ENCODE measurements around the gene TBCEL. TPM values are rescaled to one million over a fixed set of nuclear protein-coding genes. Genes with fewer than 3 reads are reported as not detected.
A peak's percentile ranks its signal among the peaks of the same experiment; 100 is the strongest.

TBCEL gene
- total RNA-seq, 2 donors from 2014 or later = 23.0 to 31.0 TPM

DNA sequence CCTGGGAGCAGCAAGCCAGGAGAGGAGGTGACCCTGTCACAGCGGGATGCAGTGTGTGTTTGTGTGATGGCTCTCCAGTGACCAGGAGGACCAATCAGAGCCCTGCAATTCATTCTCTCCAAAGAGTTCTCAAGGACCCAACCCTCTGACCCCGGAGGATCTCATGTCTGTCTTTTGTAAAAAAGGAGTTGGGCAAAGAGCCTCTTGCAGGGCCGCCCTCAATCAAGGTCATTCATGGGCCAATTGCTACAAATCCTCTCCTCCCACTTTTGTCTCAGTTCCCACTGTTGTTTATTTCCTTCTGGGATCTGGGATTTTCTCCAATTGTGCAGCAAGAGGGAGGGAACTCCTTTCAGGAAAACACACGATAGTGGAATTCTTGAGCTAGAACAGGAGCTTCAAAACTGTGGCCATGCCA is 81.2 kb downstream of the TBCEL start:
- Histone ChIP-seq H3K9me3 (no peaks in the 10 kb centered on the region), H3K4me1 (peaks cover 0 to 19% of the 10 kb centered on the region in 2 donors), H3K4me3 (no peak overlapping the region), H3K27me3 (no peaks in the 10 kb centered on the region), H3K27ac (no peak overlapping the region), H3K36me3 (no peaks in the 10 kb centered on the region)
- DNase-seq (ENCODE audit: low spot score) = peak; percentile 69
- TF ChIP-seq, protein P1, sequence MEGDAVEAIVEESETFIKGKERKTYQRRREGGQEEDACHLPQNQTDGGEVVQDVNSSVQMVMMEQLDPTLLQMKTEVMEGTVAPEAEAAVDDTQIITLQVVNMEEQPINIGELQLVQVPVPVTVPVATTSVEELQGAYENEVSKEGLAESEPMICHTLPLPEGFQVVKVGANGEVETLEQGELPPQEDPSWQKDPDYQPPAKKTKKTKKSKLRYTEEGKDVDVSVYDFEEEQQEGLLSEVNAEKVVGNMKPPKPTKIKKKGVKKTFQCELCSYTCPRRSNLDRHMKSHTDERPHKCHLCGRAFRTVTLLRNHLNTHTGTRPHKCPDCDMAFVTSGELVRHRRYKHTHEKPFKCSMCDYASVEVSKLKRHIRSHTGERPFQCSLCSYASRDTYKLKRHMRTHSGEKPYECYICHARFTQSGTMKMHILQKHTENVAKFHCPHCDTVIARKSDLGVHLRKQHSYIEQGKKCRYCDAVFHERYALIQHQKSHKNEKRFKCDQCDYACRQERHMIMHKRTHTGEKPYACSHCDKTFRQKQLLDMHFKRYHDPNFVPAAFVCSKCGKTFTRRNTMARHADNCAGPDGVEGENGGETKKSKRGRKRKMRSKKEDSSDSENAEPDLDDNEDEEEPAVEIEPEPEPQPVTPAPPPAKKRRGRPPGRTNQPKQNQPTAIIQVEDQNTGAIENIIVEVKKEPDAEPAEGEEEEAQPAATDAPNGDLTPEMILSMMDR (IDR thresholded peaks at IDR 0.05) = no peak

GRCh38 chr11:121105481-121106195 is 81.7 kb downstream of the TBCEL start:
- no peaks in the 10 kb centered on the region for H3K36me3 ChIP-seq
- H3K4me3 ChIP-seq = no peak overlapping the region
- TF ChIP-seq, protein P1 (IDR thresholded peaks at IDR 0.05) = no peak
- no peaks in the 10 kb centered on the region for H3K27me3 ChIP-seq
- H3K27ac ChIP-seq = no peak overlapping the region
- DNase-seq (ENCODE audit: low spot score) = no peak
- peaks cover 0 to 19% of the 10 kb centered on the region in 2 donors for H3K4me1 ChIP-seq
- no peaks in the 10 kb centered on the region for H3K9me3 ChIP-seq

GRCh38 chr11:121106812-121107211 is 82.9 kb downstream of the TBCEL start:
- DNase-seq (ENCODE audit: low spot score) = no peak
- H3K9me3 ChIP-seq = no peaks in the 10 kb centered on the region
- no peaks in the 10 kb centered on the region for H3K36me3 ChIP-seq
- no peaks in the 10 kb centered on the region for H3K27me3 ChIP-seq
- H3K27ac ChIP-seq = no peak overlapping the region
- H3K4me3 ChIP-seq = no peak overlapping the region
- TF ChIP-seq, protein P1 (IDR thresholded peaks at IDR 0.05) = no peak
- H3K4me1 ChIP-seq = peaks cover 0 to 21% of the 10 kb centered on the region in 2 donors

DNA sequence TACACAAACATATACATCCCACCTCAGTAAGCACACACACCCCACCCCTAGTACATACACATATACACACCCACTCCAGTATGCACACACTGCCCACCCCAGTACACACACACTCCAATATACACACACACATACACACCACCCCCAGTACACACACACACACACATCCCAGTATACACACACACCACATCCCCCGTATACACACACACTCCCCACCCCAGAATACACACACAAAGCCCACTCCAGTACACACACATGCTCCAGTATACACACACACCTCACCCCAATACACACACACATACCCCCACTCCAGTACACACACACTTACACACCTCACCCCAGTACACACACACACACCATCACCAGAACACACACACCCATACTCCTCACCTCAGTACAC is 84.5 kb downstream of the TBCEL start:
- H3K4me3 ChIP-seq = no peak overlapping the region
- no peak overlapping the region for H3K27ac ChIP-seq
- TF ChIP-seq, protein P1 (IDR thresholded peaks at IDR 0.05) = no peak
- peaks cover 0 to 32% of the 10 kb centered on the region in 2 donors for H3K4me1 ChIP-seq
- H3K36me3 ChIP-seq = no peaks in the 10 kb centered on the region
- no peaks in the 10 kb centered on the region for H3K9me3 ChIP-seq
- H3K27me3 ChIP-seq = no peaks in the 10 kb centered on the region
- DNase-seq (ENCODE audit: low spot score) = no peak

GRCh38 chr11:121109471-121109870 is 85.6 kb downstream of the TBCEL start:
- H3K4me1 ChIP-seq = peaks cover 0 to 28% of the 10 kb centered on the region in 2 donors
- H3K27me3 ChIP-seq = no peaks in the 10 kb centered on the region
- TF ChIP-seq, protein P1 (IDR thresholded peaks at IDR 0.05) = no peak
- no peak overlapping the region for H3K4me3 ChIP-seq
- H3K27ac ChIP-seq = no peak overlapping the region
- H3K36me3 ChIP-seq = no peaks in the 10 kb centered on the region
- H3K9me3 ChIP-seq = no peaks in the 10 kb centered on the region
- DNase-seq (ENCODE audit: low spot score) = no peak
